NOMO-1 treated with DMSO at 0.1 percent for 48 hours (cell line): ENCODE data around the gene CNGB1.
"Not testable (repeated sequence)": the region's sequence is repeated elsewhere in the genome, so short reads cannot be mapped to it uniquely, and the experiment has no call there.

ENCODE experiments used
- DNase-seq: peaks from one replicate; lab custom pipeline; 2025; ENCODE audit not compliant: unreplicated experiment; lab: John Stamatoyannopoulos, UW

CNGB1 gene

DNA sequence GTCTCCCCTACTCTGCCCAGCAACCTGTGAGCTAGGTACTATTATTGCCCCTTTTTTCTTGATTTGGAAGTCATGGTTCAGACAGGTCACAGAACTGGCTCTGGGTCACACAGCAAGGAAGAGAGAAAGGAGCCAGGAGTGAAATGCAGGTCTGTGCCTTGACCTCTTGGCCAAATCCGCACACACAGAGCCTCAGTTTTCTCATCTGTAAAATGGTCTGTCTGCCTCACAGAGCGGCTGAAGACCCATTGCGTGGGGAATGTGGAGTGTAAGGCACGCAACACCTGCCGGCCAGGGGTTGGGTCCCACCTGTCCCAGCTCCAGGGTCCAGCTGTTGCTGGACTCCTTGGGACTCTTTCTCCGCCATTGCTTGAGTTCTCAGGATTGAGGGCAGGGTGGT, 32.4 kb downstream of the CNGB1 start:
- no peak for DNase-seq

GRCh38 chr16:57937861-57938260, 33.1 kb downstream of the CNGB1 start:
- no peak for DNase-seq

DNA sequence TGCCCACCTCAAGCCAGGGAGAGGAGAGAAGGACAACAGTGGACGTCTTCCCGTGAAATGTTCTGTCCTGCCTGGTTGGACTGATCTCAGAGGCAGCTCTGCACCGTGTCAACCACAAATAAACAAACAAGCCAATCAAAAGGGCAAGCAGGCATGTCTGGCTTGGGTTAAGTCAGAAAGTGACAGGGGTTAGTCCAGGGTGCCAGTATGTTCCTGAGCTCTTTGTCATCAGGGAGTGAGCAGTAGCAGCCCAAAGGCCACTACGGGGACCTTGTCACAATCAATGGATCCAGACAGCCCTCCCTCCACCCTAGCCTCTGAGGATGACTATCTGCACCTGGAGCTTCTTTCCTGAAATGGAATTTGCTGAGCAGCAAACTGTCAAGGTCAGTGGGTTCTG, 35.0 kb downstream of the CNGB1 start:
- no peak for DNase-seq

- DNase-seq: no peak
Observed at GRCh38 chr16:57930533-57930932, 40.4 kb downstream of the CNGB1 start.

DNA sequence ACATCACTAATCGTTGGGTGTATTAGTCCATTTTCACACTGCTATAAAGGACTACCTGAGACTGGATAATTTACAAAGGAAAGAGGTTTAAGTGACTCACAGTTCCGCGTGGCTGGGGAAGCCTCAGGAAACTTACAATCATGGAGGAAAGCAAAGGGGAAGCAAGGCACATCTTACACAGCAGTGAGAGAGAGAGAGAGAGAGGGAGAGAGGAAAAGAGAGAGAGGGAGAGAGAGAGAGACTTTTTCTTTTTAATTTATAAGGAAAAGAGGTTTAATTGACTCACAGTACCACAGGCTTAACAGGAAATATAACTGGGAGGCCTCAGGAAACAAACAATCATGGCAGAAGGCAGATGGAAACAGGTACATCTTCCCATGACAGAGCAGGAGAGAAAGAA, 41.7 kb downstream of the CNGB1 start:
- no peak for DNase-seq

DNA sequence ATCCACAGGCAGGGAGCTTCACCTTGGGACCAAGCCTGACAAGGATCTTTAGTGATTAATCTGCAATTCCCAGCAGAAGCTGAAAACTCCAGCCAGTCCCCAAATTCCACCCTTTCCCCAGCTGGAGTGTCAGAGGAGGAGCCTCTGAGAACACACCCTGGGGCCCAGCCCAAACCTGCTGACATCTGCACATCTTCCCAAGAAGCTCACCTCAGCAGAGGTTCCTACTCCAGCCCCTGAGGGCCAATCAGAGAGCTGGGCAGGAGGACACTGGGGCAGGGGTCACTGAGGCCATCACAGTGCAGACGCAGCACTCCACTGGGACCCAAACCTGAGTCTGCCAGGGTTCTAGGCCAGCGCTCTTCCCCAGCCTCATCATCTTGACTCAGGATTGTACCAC, 44.9 kb downstream of the CNGB1 start:
- no peak for DNase-seq

DNA sequence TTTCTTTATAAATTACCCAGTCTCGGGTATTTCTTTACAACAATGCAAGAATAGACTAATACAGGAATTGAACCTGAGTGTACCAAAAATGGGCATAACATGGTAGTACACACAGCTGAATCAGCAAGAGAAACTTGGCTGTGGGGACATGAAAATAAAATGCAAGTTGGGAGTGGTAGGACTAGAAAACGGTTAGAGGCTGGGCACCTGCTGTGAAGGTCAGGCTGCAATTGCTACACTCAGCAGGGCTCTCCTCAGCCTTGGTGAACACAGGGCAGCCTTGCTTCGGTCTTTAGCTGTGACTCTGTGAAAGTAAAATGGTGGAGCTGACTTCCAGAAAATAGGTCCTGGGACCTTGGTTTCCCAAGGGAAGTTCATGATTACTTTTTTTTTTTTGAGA, 45.6 kb downstream of the CNGB1 start:
- no peak for DNase-seq

DNA sequence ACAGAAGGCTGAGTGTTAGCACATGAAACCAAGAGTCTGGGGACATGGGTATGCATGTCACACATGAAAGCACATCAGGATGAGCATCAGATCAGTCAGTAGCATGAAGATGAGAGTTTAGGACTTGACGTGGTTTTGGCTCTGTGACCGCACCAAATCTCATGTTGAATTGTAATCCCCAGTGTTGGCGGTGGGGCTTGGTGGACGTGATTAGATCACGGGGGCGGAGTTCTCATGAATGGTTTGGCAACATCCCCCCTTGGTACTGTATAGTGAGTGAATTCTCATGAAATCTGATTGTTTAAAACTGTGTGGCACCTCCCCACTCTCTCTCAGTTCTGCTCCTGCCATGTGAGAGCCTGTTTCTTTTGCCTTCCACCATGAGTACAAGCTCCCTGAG, 46.4 kb downstream of the CNGB1 start:
- no peak for DNase-seq

- no peak for DNase-seq
Observed at GRCh38 chr16:57923841-57924240, 47.1 kb downstream of the CNGB1 start.

DNA sequence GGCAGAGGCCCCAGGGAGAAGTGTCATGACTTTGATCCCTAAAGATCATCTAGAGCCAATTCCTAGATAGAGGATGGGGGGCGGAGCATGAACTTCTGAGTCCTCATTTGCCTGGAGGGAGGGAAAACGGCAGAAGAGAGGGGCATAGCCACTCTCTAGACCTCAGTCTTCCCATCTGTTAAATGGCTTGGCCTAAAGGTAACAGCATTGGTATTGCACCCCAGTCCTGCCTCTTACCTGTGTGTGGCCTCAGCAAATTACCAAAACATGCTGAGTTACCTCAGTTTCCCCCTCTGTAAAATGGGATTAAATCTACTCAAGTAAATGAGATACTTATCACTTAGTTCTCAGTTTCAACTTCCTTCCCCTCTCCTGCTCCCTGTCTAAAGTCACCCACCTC, 47.5 kb downstream of the CNGB1 start:
- DNase-seq: no peak

GRCh38 chr16:57920880-57921229, 50.1 kb downstream of the CNGB1 start:
- no peak for DNase-seq

- DNase-seq: no peak
Observed at GRCh38 chr16:57920215-57920879, 50.6 kb downstream of the CNGB1 start.

- no peak for DNase-seq
Observed at GRCh38 chr16:57918994-57919393, 51.9 kb downstream of the CNGB1 start.

DNA sequence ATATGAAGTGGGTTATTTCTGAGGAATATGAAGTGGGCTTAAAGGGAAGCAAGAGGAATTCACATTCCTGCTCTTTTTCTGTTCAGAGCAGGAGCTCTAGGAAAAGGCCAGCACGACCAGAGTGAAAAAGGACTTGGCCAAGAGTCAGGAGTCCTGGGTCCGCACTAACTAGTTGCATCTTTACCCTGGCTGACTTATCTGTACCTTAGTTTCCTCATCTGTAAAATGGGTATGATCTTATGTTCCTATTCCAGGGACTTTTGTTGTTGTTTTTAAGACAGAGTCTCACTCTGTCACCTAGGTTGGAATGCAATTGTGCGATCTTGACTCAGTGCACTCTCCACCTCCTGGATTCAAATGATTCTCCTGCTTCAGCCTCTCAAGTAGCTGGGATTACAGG, 52.5 kb downstream of the CNGB1 start:
- no peak for DNase-seq

- DNase-seq: not testable (repeated sequence)
Observed at GRCh38 chr16:57917929-57918328, 53.0 kb downstream of the CNGB1 start.

DNA sequence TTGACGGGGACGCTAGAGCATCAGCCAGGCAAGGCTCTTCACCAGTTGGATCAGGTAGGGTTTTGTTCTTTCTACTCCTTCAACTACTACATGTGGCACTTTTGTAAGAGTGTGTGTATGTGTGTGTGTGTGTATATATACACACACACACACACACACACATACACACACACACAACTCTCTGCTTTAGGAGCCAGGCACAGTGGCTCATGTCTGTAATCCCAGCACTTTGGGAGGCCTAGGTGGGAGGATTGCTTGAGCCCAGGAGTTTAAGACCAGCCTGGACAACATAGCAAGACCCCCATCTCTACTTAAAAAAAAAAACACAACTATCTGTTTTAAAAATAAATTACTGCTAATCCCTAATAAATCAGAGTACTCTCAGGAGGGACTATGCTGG, 53.4 kb downstream of the CNGB1 start:
- not testable (repeated sequence) for DNase-seq

- DNase-seq: no peak
Observed at GRCh38 chr16:57916735-57917438, 54.0 kb downstream of the CNGB1 start.

GRCh38 chr16:57915811-57916488, 55.0 kb downstream of the CNGB1 start:
- peak; percentile 23 for DNase-seq

- DNase-seq: no peak
Observed at GRCh38 chr16:57915267-57915666, 55.7 kb downstream of the CNGB1 start.

DNA sequence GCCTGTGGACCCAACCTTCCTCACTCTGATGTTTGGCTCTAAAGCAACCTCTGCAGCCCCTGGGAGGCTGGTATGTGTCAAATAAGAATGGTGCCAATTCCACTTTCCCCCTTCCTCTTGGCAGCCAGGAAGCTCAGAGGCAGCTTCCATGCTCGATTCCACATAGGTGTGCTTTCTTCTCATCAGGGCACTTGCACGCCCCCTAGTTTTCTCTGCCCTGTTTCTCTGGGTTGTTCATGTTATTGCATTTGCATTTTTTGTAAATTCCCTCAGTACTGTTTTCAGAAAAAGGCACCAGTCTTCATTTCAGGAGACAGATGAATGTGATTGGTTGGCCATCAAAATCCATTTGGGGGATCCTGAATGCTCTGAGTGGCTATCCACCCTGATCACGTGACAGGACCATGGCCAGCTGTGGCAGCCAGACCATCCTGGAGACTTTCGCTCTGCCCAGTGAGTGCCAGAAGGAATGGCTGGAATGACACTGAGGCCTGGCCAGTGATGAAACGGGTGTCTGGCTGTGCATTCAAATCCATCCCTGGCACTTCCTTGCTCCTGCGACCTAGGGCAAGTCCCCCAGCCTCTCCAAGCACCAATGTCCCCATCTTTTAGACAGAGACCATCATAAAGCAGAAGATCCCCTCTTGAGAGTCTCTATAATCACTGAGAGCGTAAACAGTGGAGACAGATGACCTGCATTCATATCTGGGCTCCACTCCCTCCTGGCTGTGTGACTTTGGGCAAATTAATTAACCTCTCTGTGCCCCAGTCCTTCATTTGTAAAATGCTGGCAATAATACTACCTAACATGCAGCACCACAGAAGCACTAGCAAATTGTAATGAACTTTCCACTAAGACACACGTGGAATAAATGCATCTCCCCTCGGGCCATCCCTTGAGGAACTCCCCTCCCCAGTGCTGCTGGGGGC, 56.4 kb downstream of the CNGB1 start:
- no peak for DNase-seq

GRCh38 chr16:57912529-57913260, 58.2 kb downstream of the CNGB1 start:
- no peak for DNase-seq
